Measurements from ENCODE around the gene IRF2BPL.

GRCh38 chr14:77044783-77045237 is 16.3 kb upstream of the IRF2BPL start:
- no peak for TF ChIP-seq TEAD2 (tag; IDR thresholded peaks at IDR 0.05)
- no peak for TF ChIP-seq CBFB (CRISPR knock-in tag; IDR thresholded peaks at IDR 0.05)
- no peak for TF ChIP-seq POLR2A (conservative IDR thresholded peaks at IDR 0.05)
- no peak for TF ChIP-seq KDM1A (IDR thresholded peaks at IDR 0.05)
- TF ChIP-seq MCM5 (IDR thresholded peaks at IDR 0.05; ENCODE audit: low read depth) = no peak
- TF ChIP-seq VEZF1 (CRISPR knock-in tag; IDR thresholded peaks at IDR 0.05) = no peak
- no peak for TF ChIP-seq ZBTB1 (CRISPR knock-in tag; IDR thresholded peaks at IDR 0.05; ENCODE audit: borderline replicate concordance, low read depth)
- no peak for TF ChIP-seq ZNF639 (CRISPR knock-in tag; conservative IDR thresholded peaks at IDR 0.05 in 1 of 2, IDR thresholded peaks at IDR 0.05 in 1 of 2)
- TF ChIP-seq CTCF (IDR thresholded peaks at IDR 0.05 in 2 of 3, conservative IDR thresholded peaks at IDR 0.05 in 1 of 3; ENCODE audit: insufficient read depth in 2 of 3, low read depth in 1 of 3, low read length in 3 of 3) = no peak
- TF ChIP-seq MYC (IDR thresholded peaks at IDR 0.05; ENCODE audit: low read depth, low read length) = no peak
- TF ChIP-seq MYC (CRISPR knock-in tag; IDR thresholded peaks at IDR 0.05; ENCODE audit: borderline replicate concordance, low read depth) = no peak
- no peak for TF ChIP-seq CHD1 (IDR thresholded peaks at IDR 0.05; ENCODE audit: low read length)
- no peak for TF ChIP-seq ZNF274 (IDR thresholded peaks at IDR 0.05; ENCODE audit: borderline replicate concordance, low read depth, low read length)
- TF ChIP-seq FOXJ3 (CRISPR knock-in tag; IDR thresholded peaks at IDR 0.05) = no peak

Data from K562 (cell line).